HFF-Myc (cell line): ENCODE data around the gene KMT5C.

Experiments
- DNase-seq: peaks from one replicate; pipeline ENCODE4 v3.0.0-alpha.2; 2011; ENCODE audit warnings: low read depth; ENCODE audit errors: extremely low read depth
- H3K4me3 ChIP-seq: replicated peaks from 2 replicates; pipeline ENCODE4 v1.5.1; 2011; ENCODE audit warnings: low read depth, mild to moderate bottlenecking, control low read depth, low read length
- TF ChIP-seq, protein P1 (sequence below): IDR thresholded peaks from 2 replicates; pipeline ENCODE4 v1.5.1; 2012; ENCODE audit warnings: mild to moderate bottlenecking, low read depth, low read length, control low read depth; ENCODE audit errors: missing control alignments

The KMT5C gene

GRCh38 chr19:55345818-55346724 lies 6.4 kb downstream of the KMT5C start:
- H3K4me3 ChIP-seq: no peak overlapping the region
- TF ChIP-seq, protein P1, sequence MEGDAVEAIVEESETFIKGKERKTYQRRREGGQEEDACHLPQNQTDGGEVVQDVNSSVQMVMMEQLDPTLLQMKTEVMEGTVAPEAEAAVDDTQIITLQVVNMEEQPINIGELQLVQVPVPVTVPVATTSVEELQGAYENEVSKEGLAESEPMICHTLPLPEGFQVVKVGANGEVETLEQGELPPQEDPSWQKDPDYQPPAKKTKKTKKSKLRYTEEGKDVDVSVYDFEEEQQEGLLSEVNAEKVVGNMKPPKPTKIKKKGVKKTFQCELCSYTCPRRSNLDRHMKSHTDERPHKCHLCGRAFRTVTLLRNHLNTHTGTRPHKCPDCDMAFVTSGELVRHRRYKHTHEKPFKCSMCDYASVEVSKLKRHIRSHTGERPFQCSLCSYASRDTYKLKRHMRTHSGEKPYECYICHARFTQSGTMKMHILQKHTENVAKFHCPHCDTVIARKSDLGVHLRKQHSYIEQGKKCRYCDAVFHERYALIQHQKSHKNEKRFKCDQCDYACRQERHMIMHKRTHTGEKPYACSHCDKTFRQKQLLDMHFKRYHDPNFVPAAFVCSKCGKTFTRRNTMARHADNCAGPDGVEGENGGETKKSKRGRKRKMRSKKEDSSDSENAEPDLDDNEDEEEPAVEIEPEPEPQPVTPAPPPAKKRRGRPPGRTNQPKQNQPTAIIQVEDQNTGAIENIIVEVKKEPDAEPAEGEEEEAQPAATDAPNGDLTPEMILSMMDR: no peak
- DNase-seq: no peak

- H3K4me3 ChIP-seq: no peak overlapping the region
- DNase-seq: no peak
- TF ChIP-seq, protein P1: no peak
Observed at GRCh38 chr19:55346725-55347441, 7.2 kb downstream of the KMT5C start.

DNA sequence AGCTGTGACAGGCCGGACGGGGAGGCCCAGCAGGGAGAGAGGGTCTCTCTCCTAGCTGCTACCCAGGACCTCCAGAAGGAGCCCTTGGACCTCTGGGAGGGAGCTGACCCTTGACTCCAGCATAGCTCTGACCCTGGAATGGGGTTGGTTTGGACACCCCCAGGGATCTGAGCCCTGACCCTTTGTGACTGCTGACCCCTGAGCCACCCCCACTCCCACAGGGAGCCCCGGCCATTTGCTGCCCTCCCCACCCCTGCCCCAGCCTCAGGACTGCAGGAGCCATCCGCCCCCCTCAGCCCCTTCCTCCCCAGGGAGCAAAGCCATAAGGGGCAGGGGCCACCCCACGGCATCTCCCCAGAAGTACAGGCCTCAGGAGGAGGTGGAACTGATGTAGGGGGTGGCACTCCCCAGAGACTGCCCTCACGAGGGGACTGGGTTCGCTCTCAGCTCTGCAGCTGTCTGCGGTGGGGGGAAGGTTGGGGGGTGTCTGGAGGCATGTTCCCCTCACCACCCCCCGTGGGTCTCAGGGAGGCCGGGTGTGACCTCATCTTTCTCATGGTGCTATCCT lies 7.8 kb downstream of the KMT5C start:
- no peak for DNase-seq
- TF ChIP-seq, protein P1: no peak
- no peak overlapping the region for H3K4me3 ChIP-seq

DNA sequence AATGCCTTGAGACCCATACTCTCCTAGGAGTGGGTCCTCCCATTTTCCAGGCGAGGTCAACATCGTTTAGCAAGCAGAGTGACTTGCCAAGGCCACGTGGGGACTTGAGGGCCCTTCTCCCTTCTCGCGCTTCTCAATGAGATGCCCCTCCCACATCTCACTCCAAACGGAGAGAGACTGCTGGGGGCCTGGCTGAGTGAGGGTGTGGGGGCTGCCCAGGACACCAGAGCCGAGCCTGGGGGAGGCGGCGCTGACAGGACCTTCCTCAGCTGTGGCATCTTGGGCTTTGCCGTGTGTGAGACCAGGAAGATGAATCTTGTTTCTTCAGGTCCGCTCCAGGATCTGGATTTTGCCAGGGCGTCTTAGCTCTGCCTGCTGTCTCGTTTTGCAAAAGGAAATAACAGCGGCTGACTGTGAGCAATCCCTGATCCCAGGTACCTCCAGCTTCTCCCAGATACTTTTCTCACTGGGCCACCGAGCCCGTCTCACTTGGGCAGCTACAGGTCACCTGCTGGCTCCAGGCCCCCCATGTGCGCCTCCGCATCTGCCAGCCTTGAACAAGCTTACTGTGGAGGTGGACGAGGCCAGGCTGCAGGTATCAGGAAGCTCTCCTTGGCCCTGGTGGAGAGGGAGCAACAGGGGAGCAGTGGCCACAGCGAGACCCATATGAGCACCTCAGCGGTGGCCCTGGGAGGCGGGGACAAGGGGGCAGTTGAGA lies 8.8 kb downstream of the KMT5C start:
- TF ChIP-seq, protein P1: no peak
- H3K4me3 ChIP-seq: no peak overlapping the region
- no peak for DNase-seq

DNA sequence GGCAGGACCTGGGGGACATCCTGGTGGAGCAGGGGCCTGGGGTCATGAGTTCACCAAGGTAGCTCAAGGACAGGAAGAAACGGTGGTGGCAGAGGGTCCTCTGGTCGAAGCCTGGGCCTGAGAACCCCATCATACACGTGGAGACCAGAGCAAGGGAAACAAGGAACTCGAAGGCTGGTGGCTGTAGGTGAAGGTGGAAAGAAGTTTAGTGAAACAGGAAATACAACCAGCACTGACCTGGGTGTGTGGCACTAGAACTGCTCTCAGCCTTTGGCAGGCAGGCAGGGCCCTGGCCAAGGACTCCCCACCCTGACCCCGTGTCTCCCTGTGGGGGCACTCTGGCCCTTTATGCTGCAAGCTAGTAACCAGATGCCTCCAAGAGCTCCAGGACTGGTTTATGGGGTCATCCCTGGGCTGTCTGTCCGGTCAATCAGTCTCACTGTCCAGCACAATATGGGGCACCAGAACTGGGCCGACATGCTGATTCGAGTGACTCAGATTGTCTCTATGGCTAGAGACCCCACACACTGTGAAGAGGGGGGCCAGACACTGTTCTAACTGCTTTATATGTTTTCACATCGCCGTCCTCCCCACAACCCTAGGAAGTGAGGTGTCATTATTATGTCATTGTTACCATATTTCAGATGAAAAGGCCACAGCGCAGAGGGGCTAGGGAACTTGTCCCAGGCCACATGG lies 11.1 kb downstream of the KMT5C start:
- no peak for DNase-seq
- TF ChIP-seq, protein P1: no peak
- H3K4me3 ChIP-seq: no peak overlapping the region

- no peak for DNase-seq
- H3K4me3 ChIP-seq: no peak overlapping the region
Observed at GRCh38 chr19:55352040-55352439, 12.4 kb downstream of the KMT5C start.

More at GRCh38 chr19:55352040-55352439, 12.4 kb downstream of the KMT5C start:
- TF ChIP-seq, protein P1: no peak
